ENCODE measurements around the gene NPY1R.

NPY1R gene

DNA sequence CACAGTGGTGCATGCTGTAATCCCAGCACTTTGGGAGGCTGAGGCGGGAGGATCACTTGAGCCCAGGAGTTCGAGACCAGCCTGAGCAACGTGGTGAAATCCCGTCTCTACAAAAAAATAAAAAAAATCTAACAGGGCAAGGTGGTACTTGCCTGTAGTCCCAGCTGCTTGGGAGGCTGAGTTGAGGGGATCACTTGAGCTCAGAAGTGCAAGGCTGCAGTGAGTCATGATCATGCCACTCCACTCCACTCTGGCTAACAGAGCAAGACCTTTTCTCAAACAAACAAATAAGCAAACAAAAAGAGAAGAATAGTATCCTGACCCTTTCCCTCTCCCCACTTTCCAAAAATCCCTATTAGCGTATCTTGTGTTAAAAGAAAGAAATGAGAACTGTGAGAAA is 52.7 kb downstream of the NPY1R start:
- DNase-seq (ENCODE audit: low spot score): no peak

DNA sequence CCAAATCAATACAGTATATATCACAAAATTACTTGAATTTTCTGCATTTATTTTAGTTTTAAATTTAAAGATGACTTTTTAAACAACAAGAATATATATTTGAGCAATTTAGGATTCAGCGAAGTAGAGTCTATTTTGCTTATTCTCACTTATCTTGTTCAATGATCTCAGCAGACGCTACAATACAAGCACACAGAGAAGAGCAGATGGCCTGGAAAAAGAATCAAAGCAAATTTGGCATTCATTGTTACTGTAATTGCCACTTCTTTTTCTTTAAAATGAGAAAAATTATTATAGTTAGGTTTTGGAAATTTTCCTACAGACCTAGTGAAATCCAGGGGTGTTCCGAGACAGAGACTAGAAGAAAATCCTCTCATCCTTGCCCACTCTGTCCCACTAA is 57.5 kb downstream of the NPY1R start:
- DNase-seq (ENCODE audit: low spot score): no peak
